Natural killer cell treated with Interleukin-12 subunit alpha and Interleukin-12 subunit beta and Interleukin-15 and Interleukin-18, amount 100 ng/mL, for 72 hours (primary cell): ENCODE data around the gene SCUBE3. TPM values are rescaled to one million over a fixed set of nuclear protein-coding genes. Genes with fewer than 3 reads are reported as not detected.

Experiments used
- ATAC-seq, 2 donors: fragments of 150-1000 bp; cut with Tn5 transposase in 1 of 2; sonication (Bioruptor Pico), chemical (Tn5 transposase) in 1 of 2; 2 replicates each; pipeline ENCODE4 v1.10.0; 2021
- DNase-seq: peaks from one replicate; pipeline ENCODE4 v3.0.0; 2022; ENCODE audit warnings: low spot score
- H3K27ac Mint-ChIP-seq, 2 donors: 1 replicate in 1 of 2; 2 replicates in 1 of 2; pipeline ENCODE4 v1.8.0; 2022; ENCODE audit warnings: mixed read lengths in 2 of 2, mild to moderate bottlenecking in 1 of 2, moderate library complexity in 1 of 2
- H3K27me3 Mint-ChIP-seq, 2 donors: 1 replicate in 1 of 2; 2 replicates in 1 of 2; pipeline ENCODE4 v1.8.0; 2022; ENCODE audit warnings: mixed read lengths in 2 of 2
- H3K36me3 Mint-ChIP-seq: one replicate; pipeline ENCODE4 v1.8.0; 2022; ENCODE audit warnings: mixed read lengths
- H3K4me1 Mint-ChIP-seq, 2 donors: 1 replicate in 1 of 2; 2 replicates in 1 of 2; pipeline ENCODE4 v1.8.0; 2022; ENCODE audit warnings: low read depth in 2 of 2, mixed read lengths in 2 of 2, mild to moderate bottlenecking in 1 of 2
- H3K4me3 Mint-ChIP-seq: one replicate; pipeline ENCODE4 v1.8.0; 2022; ENCODE audit warnings: mixed read lengths
- H3K9me3 Mint-ChIP-seq: 2 replicates; pipeline ENCODE4 v1.8.0; 2022; ENCODE audit warnings: mixed read lengths
- total RNA-seq, 2 donors: library from RNA; stranded (reverse); gene quantifications; one replicate each; pipeline ENCODE4 v1.2.3, GENCODE V29; 2022

Gene SCUBE3
- total RNA-seq, 2 donors from 2014 or later, result 0.14 TPM; not detected in 1

GRCh38 chr6:35242486-35242885 lies 28.7 kb downstream of the SCUBE3 start:
- Mint-ChIP-seq H3K4me3 (no peak overlapping the region), H3K27me3 (no peaks in the 10 kb centered on the region), H3K9me3 (no peaks in the 10 kb centered on the region), H3K4me1 (peaks cover 4 to 5% of the 10 kb centered on the region in 2 donors), H3K27ac (no peak overlapping the region), H3K36me3 (no peaks in the 10 kb centered on the region)
- ATAC-seq (no peak), DNase-seq (no peak)

- Mint-ChIP-seq H3K9me3 (no peaks in the 10 kb centered on the region), H3K4me1 (peaks cover 8 to 9% of the 10 kb centered on the region in 2 donors), H3K36me3 (no peaks in the 10 kb centered on the region), H3K4me3 (no peak overlapping the region), H3K27me3 (no peaks in the 10 kb centered on the region), H3K27ac (no peak overlapping the region)
- no peak for ATAC-seq
- DNase-seq, result no peak
Observed at GRCh38 chr6:35242906-35243305, 29.1 kb downstream of the SCUBE3 start.

GRCh38 chr6:35243386-35243958 lies 29.7 kb downstream of the SCUBE3 start:
- no peak for DNase-seq
- Mint-ChIP-seq H3K9me3 (no peaks in the 10 kb centered on the region), H3K27ac (no peak overlapping the region), H3K36me3 (no peaks in the 10 kb centered on the region), H3K4me1 (peaks cover 10 to 14% of the 10 kb centered on the region in 2 donors), H3K4me3 (no peak overlapping the region), H3K27me3 (no peaks in the 10 kb centered on the region)
- no peak for ATAC-seq

- Mint-ChIP-seq H3K9me3 (no peaks in the 10 kb centered on the region), H3K4me3 (no peak overlapping the region), H3K27me3 (no peaks in the 10 kb centered on the region), H3K36me3 (no peaks in the 10 kb centered on the region), H3K27ac (no peak overlapping the region), H3K4me1 (peaks cover 10 to 20% of the 10 kb centered on the region in 2 donors)
- DNase-seq, result no peak
- ATAC-seq, result no peak
Observed at GRCh38 chr6:35244551-35244950, 30.8 kb downstream of the SCUBE3 start.

GRCh38 chr6:35247642-35248231 lies 34.0 kb downstream of the SCUBE3 start:
- Mint-ChIP-seq H3K27me3 (no peaks in the 10 kb centered on the region), H3K36me3 (no peaks in the 10 kb centered on the region), H3K9me3 (no peaks in the 10 kb centered on the region), H3K4me1 (peaks cover 10 to 15% of the 10 kb centered on the region in 2 donors), H3K27ac (peak overlapping the region in 1 of 2 donors; percentile 37), H3K4me3 (peak overlapping the region; percentile 36)
- ATAC-seq (no peak), DNase-seq (no peak)

GRCh38 chr6:35248300-35248699 lies 34.5 kb downstream of the SCUBE3 start:
- Mint-ChIP-seq H3K27ac (peak overlapping the region; percentile 37 to 43), H3K9me3 (no peaks in the 10 kb centered on the region), H3K27me3 (no peaks in the 10 kb centered on the region), H3K4me3 (peak overlapping the region; percentile 36), H3K36me3 (no peaks in the 10 kb centered on the region), H3K4me1 (peaks cover 13 to 18% of the 10 kb centered on the region in 2 donors)
- DNase-seq (no peak), ATAC-seq (no peak)

- Mint-ChIP-seq H3K4me3 (no peak overlapping the region), H3K27ac (peak overlapping the region in 1 of 2 donors; percentile 43), H3K4me1 (peaks cover 14 to 20% of the 10 kb centered on the region in 2 donors), H3K9me3 (no peaks in the 10 kb centered on the region), H3K36me3 (no peaks in the 10 kb centered on the region), H3K27me3 (no peaks in the 10 kb centered on the region)
- no peak for ATAC-seq
- no peak for DNase-seq
Observed at GRCh38 chr6:35248965-35249364, 35.2 kb downstream of the SCUBE3 start.

- Mint-ChIP-seq H3K36me3 (no peaks in the 10 kb centered on the region), H3K27ac (no peak overlapping the region), H3K27me3 (no peaks in the 10 kb centered on the region), H3K4me1 (peaks cover 14 to 20% of the 10 kb centered on the region in 2 donors), H3K9me3 (no peaks in the 10 kb centered on the region), H3K4me3 (no peak overlapping the region)
- ATAC-seq, result no peak
- no peak for DNase-seq
Observed at GRCh38 chr6:35251949-35252348, 38.2 kb downstream of the SCUBE3 start.

- no peak overlapping the region for H3K4me3 Mint-ChIP-seq
- no peaks in the 10 kb centered on the region for H3K27me3 Mint-ChIP-seq
- peak in 1 of 2 donors; percentile 46 for ATAC-seq
- peaks cover 9 to 12% of the 10 kb centered on the region in 2 donors for H3K4me1 Mint-ChIP-seq
- no peaks in the 10 kb centered on the region for H3K36me3 Mint-ChIP-seq
- DNase-seq, result no peak
- H3K9me3 Mint-ChIP-seq, result no peaks in the 10 kb centered on the region
- no peak overlapping the region for H3K27ac Mint-ChIP-seq
Observed at GRCh38 chr6:35253249-35253648, 39.5 kb downstream of the SCUBE3 start.

GRCh38 chr6:35258336-35258735 lies 44.6 kb downstream of the SCUBE3 start:
- Mint-ChIP-seq H3K4me3 (peak overlapping the region; percentile 92), H3K27me3 (no peaks in the 10 kb centered on the region), H3K27ac (peak overlapping the region; percentile 93 to 97), H3K36me3 (peaks cover 5% of the 10 kb centered on the region), H3K9me3 (no peaks in the 10 kb centered on the region), H3K4me1 (peaks cover 31 to 39% of the 10 kb centered on the region in 2 donors)
- DNase-seq (no peak), ATAC-seq (no peak)

GRCh38 chr6:35258858-35259193 lies 45.1 kb downstream of the SCUBE3 start:
- Mint-ChIP-seq H3K4me1 (peaks cover 35 to 42% of the 10 kb centered on the region in 2 donors), H3K4me3 (peak overlapping the region; percentile 92), H3K9me3 (no peaks in the 10 kb centered on the region), H3K36me3 (peaks cover 5% of the 10 kb centered on the region), H3K27me3 (no peaks in the 10 kb centered on the region), H3K27ac (peak overlapping the region; percentile 93 to 97)
- DNase-seq, result peak; percentile 65
- peak; percentile 0 to 17 for ATAC-seq

GRCh38 chr6:35259194-35259947 lies 45.6 kb downstream of the SCUBE3 start, which contains the start of gene ZNF76:
Gene ZNF76 (plus strand): TSS chr6:35259735. CDS start chr6:35281152, 21,417 bp downstream.
- Mint-ChIP-seq H3K27ac (peak within 1 kb of the TSS; percentile 93 to 97), H3K9me3 (no peaks in the 10 kb centered on the region), H3K27me3 (no peaks in the 10 kb centered on the region), H3K4me1 (peaks cover 40 to 48% of the 10 kb centered on the region in 2 donors), H3K4me3 (peak within 1 kb of the TSS; percentile 92), H3K36me3 (peaks cover 5% of the 10 kb centered on the region)
- ATAC-seq, result peak; percentile 92 to 96
- DNase-seq, result peak; percentile 96

- ATAC-seq, result peak; percentile 75 to 77
- no peaks in the 10 kb centered on the region for H3K27me3 Mint-ChIP-seq
- H3K27ac Mint-ChIP-seq, result peak overlapping the region; percentile 93 to 97
- peak; percentile 84 for DNase-seq
- peaks cover 45 to 50% of the 10 kb centered on the region in 2 donors for H3K4me1 Mint-ChIP-seq
- H3K9me3 Mint-ChIP-seq, result no peaks in the 10 kb centered on the region
- H3K4me3 Mint-ChIP-seq, result peak overlapping the region; percentile 92
- H3K36me3 Mint-ChIP-seq, result peaks cover 5% of the 10 kb centered on the region
Observed at GRCh38 chr6:35259948-35260590, 46.3 kb downstream of the SCUBE3 start.
